HCT116 (cell line): ENCODE results near the gene MCF2L. TPM values are rescaled to one million over a fixed set of nuclear protein-coding genes. Genes with fewer than 3 reads are reported as not detected.

Experiments
- ATAC-seq: fragments of 200-7000 bp; cut with Tn5 transposase; 2 replicates; pipeline ENCODE4 v1.9.1; 2020; ENCODE audit warnings: mild to moderate bottlenecking, moderate library complexity
- BruUV-seq: library from RNA; stranded (reverse); fragments of 400-500 nt; replicated peaks from 2 replicates; lab custom pipeline; 2021; lab: Mats Ljungman, UMichigan
- CTCF ChIA-PET: fragments of 300-600 bp; sonication (Branson Sonifier 250); formaldehyde crosslinking; loops from one replicate; lab custom pipeline; 2021; ENCODE audit warnings: antibody characterized with exemption; lab: Charles Lee
- POLR2A ChIA-PET: fragments of 300-600, 350-600 bp; sonication (Branson Sonifier 250); formaldehyde crosslinking; loops from one replicate; lab custom pipeline; 2021; ENCODE audit warnings: antibody characterized with exemption; lab: Charles Lee
- RAD21 ChIA-PET, 2 experiments: fragments of 300-600 bp; sonication (Branson Sonifier 250); formaldehyde crosslinking; loops; one replicate each; lab custom pipeline; 2023; ENCODE audit warnings: low total read pairs in 2 of 2; ENCODE audit not compliant: uncharacterized antibody in 2 of 2, unreplicated experiment in 2 of 2, low non-redundant PET in 1 of 2; lab: Charles Lee
- DNase-seq: peaks from one replicate; pipeline ENCODE4 v3.0.0-alpha.2; 2010; ENCODE audit warnings: low read depth, low spot score
- H2AFZ ChIP-seq: fragments of 200-600 bp; shearing (Covaris generic), sonication (generic); 2 replicates; pipeline ENCODE4 v1.6.1; 2017; ENCODE audit warnings: low read depth, mixed run types, mixed read lengths, antibody characterized with exemption, low read length; ENCODE audit not compliant: poor library complexity, severe bottlenecking
- H3K27ac ChIP-seq: 2 replicates; pipeline ENCODE4 v1.5.1; 2012; ENCODE audit warnings: low read depth, low read length
- H3K27me3 ChIP-seq: fragments of 200-600 bp; sonication (generic); 2 replicates; pipeline ENCODE4 v1.6.1; 2016; ENCODE audit warnings: mixed run types, low read length, mixed read lengths; ENCODE audit not compliant: insufficient read depth
- H3K36me3 ChIP-seq, 2 experiments: fragments of 200-500 bp in 1 of 2; fragments of 200-600 bp in 1 of 2; sonication (Bioruptor generic) in 1 of 2; sonication (generic) in 1 of 2; 2 replicates each; pipeline versions ENCODE4 v1.5.1 to v1.6.1; 2014 to 2016; ENCODE audit warnings: low read length in 2 of 2, inconsistent platforms in 1 of 2, mixed read lengths in 1 of 2, mixed run types in 1 of 2; ENCODE audit not compliant: insufficient read depth in 2 of 2, control insufficient read depth in 1 of 2
- H3K4me1 ChIP-seq, 2 experiments: fragments of 200-600 bp in 1 of 2; sonication (generic) in 1 of 2; 2 replicates each; pipeline versions ENCODE4 v1.5.1 to v1.6.1; 2012 to 2017; ENCODE audit warnings: low read length in 2 of 2, inconsistent platforms in 1 of 2, mild to moderate bottlenecking in 1 of 2, mixed read lengths in 1 of 2, mixed run types in 1 of 2, moderate library complexity in 1 of 2; ENCODE audit not compliant: insufficient read depth in 2 of 2, control insufficient read depth in 1 of 2
- H3K4me2 ChIP-seq: fragments of 200-600 bp; sonication (generic); 2 replicates; pipeline ENCODE4 v1.6.1; 2017; ENCODE audit warnings: mixed run types, low read length, mixed read lengths
- H3K4me3 ChIP-seq, 2 experiments: fragments of 200-600 bp in 1 of 2; sonication (generic) in 1 of 2; replicated peaks in 1 of 2; 2 replicates each; pipeline ENCODE4 v1.5.1; 2011 to 2016; ENCODE audit warnings: low read length in 2 of 2, control low read depth in 1 of 2, low read depth in 1 of 2, mild to moderate bottlenecking in 1 of 2, mixed read lengths in 1 of 2, mixed run types in 1 of 2
- H3K79me2 ChIP-seq: fragments of 200-600 bp; sonication (generic); 2 replicates; pipeline ENCODE4 v1.6.1; 2017; ENCODE audit warnings: mild to moderate bottlenecking, mixed run types, low read length, moderate library complexity, mixed read lengths; ENCODE audit not compliant: insufficient read depth
- H3K9ac ChIP-seq: fragments of 200-600 bp; sonication (generic); 2 replicates; pipeline ENCODE4 v1.6.1; 2016; ENCODE audit warnings: low read length, mixed read lengths
- H3K9me2 ChIP-seq: fragments of 200-600 bp; sonication (generic), shearing (Covaris generic); 2 replicates; pipeline ENCODE4 v1.6.1; 2017; ENCODE audit warnings: mixed run types, mild to moderate bottlenecking, moderate library complexity; ENCODE audit not compliant: insufficient read depth
- H3K9me3 ChIP-seq, 2 experiments: fragments of 200-500 bp in 1 of 2; fragments of 200-600 bp in 1 of 2; sonication (Bioruptor generic) in 1 of 2; sonication (generic) in 1 of 2; 2 replicates each; pipeline ENCODE4 v1.6.1; 2014 to 2017; ENCODE audit warnings: low read length in 2 of 2, mixed read lengths in 2 of 2, inconsistent platforms in 1 of 2, low read depth in 1 of 2, mild to moderate bottlenecking in 1 of 2, mixed run types in 1 of 2, moderate library complexity in 1 of 2; ENCODE audit not compliant: control insufficient read depth in 1 of 2, insufficient read depth in 1 of 2
- H4K20me1 ChIP-seq: fragments of 200-600 bp; sonication (generic), shearing (Covaris generic); 2 replicates; pipeline ENCODE4 v1.6.1; 2017; ENCODE audit warnings: mixed run types, mild to moderate bottlenecking, moderate library complexity; ENCODE audit not compliant: insufficient read depth
- EGR1 ChIP-seq: IDR thresholded peaks from 2 replicates; pipeline ENCODE4 v1.6.1; 2012; ENCODE audit warnings: low read depth
- ELF1 ChIP-seq: IDR thresholded peaks from 2 replicates; pipeline ENCODE4 v1.6.1; 2012; ENCODE audit warnings: low read depth, borderline replicate concordance
- EZH2 ChIP-seq: fragments of 200-600 bp; sonication (generic); IDR thresholded peaks from 2 replicates; pipeline ENCODE4 v1.6.1; 2017; ENCODE audit warnings: antibody characterized with exemption, mixed run types
- EZH2phosphoT487 ChIP-seq: fragments of 200-600 bp; IDR thresholded peaks from 2 replicates; pipeline ENCODE4 v1.6.1; 2018; ENCODE audit warnings: antibody characterized with exemption, borderline replicate concordance
- FOSL1 ChIP-seq: IDR thresholded peaks from 2 replicates; pipeline ENCODE4 v1.6.1; 2012; ENCODE audit warnings: low read depth
- JUND ChIP-seq: IDR thresholded peaks from 2 replicates; pipeline ENCODE4 v1.6.1; 2012
- POLR2A ChIP-seq: IDR thresholded peaks from 2 replicates; pipeline ENCODE4 v1.7.0; 2011; ENCODE audit warnings: borderline replicate concordance; ENCODE audit not compliant: insufficient read depth, insufficient read length; ENCODE audit errors: extremely low read depth
- REST ChIP-seq: IDR thresholded peaks from 2 replicates; pipeline ENCODE4 v1.6.1; 2012; ENCODE audit warnings: low read depth
- SP1 ChIP-seq: IDR thresholded peaks from 2 replicates; pipeline ENCODE4 v1.6.1; 2012; ENCODE audit warnings: low read depth
- SRF ChIP-seq: IDR thresholded peaks from 2 replicates; pipeline ENCODE4 v1.6.1; 2012; ENCODE audit warnings: low read depth
- TCF7L2 ChIP-seq: IDR thresholded peaks from 2 replicates; pipeline ENCODE4 v1.7.0; 2011; ENCODE audit warnings: borderline replicate concordance, inconsistent platforms; ENCODE audit not compliant: insufficient read depth, insufficient read length; ENCODE audit errors: extremely low read depth
- YY1 ChIP-seq: IDR thresholded peaks from 2 replicates; pipeline ENCODE4 v1.6.1; 2011; ENCODE audit warnings: low read length, low read depth, moderate library complexity, mild to moderate bottlenecking; ENCODE audit not compliant: insufficient replicate concordance; ENCODE audit errors: extremely low read depth
- intact Hi-C: fragments of 100-400 bp; cut with micrococcal nuclease; formaldehyde crosslinking; loops from 2 replicates; pipeline ENCODE4 v1.10.0; 2022
- total RNA-seq: library from RNA; stranded (reverse); gene quantifications from one replicate; pipeline ENCODE4 v1.2.1, GENCODE V29; 2021; ENCODE audit not compliant: unreplicated experiment

MCF2L gene
- total RNA-seq, 1 experiment from 2014 or later: 19.3 TPM

GRCh38 chr13:112953591-112954487 is 15.2 kb upstream of the MCF2L start:
- ChIA-PET POLR2A (no interaction called here), CTCF (interaction anchor here (1.8 kb wide), 1 partner anchor 11 kb away, joined by 7 read pairs; no protein-coding TSS in a partner anchor), RAD21 (no interaction called here)
- TF ChIP-seq JUND: no peak
- TF ChIP-seq REST: no peak
- no peak for TF ChIP-seq YY1
- TF ChIP-seq EZH2phosphoT487: no peak
- no peak for TF ChIP-seq FOSL1
- TF ChIP-seq TCF7L2: no peak
- TF ChIP-seq EGR1: no peak
- no peak for TF ChIP-seq EZH2
- TF ChIP-seq SRF: no peak
- TF ChIP-seq SP1: no peak
- no peak for TF ChIP-seq POLR2A
- TF ChIP-seq ELF1: no peak
- H2AFZ ChIP-seq: no peak overlapping the region
- 0 out of 2 replicates have a peak, but pooled peaks cover 4% of the 10 kb centered on the region for H3K27me3 ChIP-seq
- peaks cover 0 to 6% of the 10 kb centered on the region in 2 experiments; a peak in 1 of 4 replicates for H3K4me1 ChIP-seq
- no TSS peak for BruUV-seq
- H3K27ac ChIP-seq: no peak overlapping the region
- no peak overlapping the region for H3K9ac ChIP-seq
- no peak overlapping the region for H3K4me2 ChIP-seq
- H3K4me3 ChIP-seq: no peak overlapping the region
- no peaks in the 10 kb centered on the region for H3K9me2 ChIP-seq
- ATAC-seq (no peak), DNase-seq (no peak)
- no peaks in the 10 kb centered on the region for H3K36me3 ChIP-seq
- no peaks in the 10 kb centered on the region for H3K79me2 ChIP-seq
- intact Hi-C loops: no loop called here
- no peaks in the 10 kb centered on the region for H4K20me1 ChIP-seq
- no peaks in the 10 kb centered on the region for H3K9me3 ChIP-seq
